SK-N-SH (cell line): ENCODE measurements around the gene DDAH2.

Experiments used
- CTCF ChIP-seq: fragments of 200-600 bp; sonication (generic); IDR thresholded peaks from 2 replicates; pipeline ENCODE4 v1.6.1; 2017; ENCODE audit warnings: antibody characterized with exemption, mild to moderate bottlenecking, moderate library complexity
- IRF3 ChIP-seq: fragments of 150-350 bp; IDR thresholded peaks from 2 replicates; pipeline ENCODE4 v1.6.1; 2016; ENCODE audit warnings: mild to moderate bottlenecking, low read depth, low read length
- SMC3 ChIP-seq: IDR thresholded peaks from 2 replicates; pipeline ENCODE4 v1.6.1; 2012; ENCODE audit warnings: low read depth, low read length, improper control_type of control experiment

GRCh38 chr6:31727034-31727716 lies 1.9 kb downstream of the DDAH2 start:
- TF ChIP-seq CTCF (no peak), IRF3 (no peak), SMC3 (no peak)
